Neural cell (in vitro differentiated cells): Measurements from ENCODE around the gene IMPA2. TPM values are rescaled to one million over a fixed set of nuclear protein-coding genes. Genes with fewer than 3 reads are reported as not detected.

Experiments
- H2AFZ ChIP-seq: fragments of 200-600, 300-800 bp; sonication (generic), shearing (Covaris generic); 2 replicates; pipeline ENCODE4 v1.6.0; 2014; ENCODE audit warnings: low read depth, mild to moderate bottlenecking, antibody characterized with exemption, low read length, moderate library complexity
- H3F3A ChIP-seq: fragments of 200-600 bp; shearing (Covaris generic); 2 replicates; pipeline ENCODE4 v1.6.1; 2016; ENCODE audit warnings: mild to moderate bottlenecking, moderate library complexity, mixed read lengths, antibody characterized with exemption, low read length; ENCODE audit not compliant: insufficient read depth, poor library complexity, severe bottlenecking
- H3K27ac ChIP-seq: fragments of 200-600, 300-800 bp; sonication (generic), shearing (Covaris generic); 2 replicates; pipeline ENCODE4 v1.5.1; 2014; ENCODE audit warnings: mild to moderate bottlenecking, low read length, moderate library complexity
- H3K27me3 ChIP-seq: fragments of 300-800, 200-600 bp; sonication (generic), shearing (Covaris generic); 2 replicates; pipeline ENCODE4 v1.6.0; 2014; ENCODE audit warnings: mild to moderate bottlenecking, low read depth, low read length, moderate library complexity; ENCODE audit not compliant: insufficient read depth
- H3K36me3 ChIP-seq: fragments of 300-800, 200-600 bp; sonication (generic), shearing (Covaris generic); 2 replicates; pipeline ENCODE4 v1.5.1; 2014; ENCODE audit warnings: mild to moderate bottlenecking, antibody characterized with exemption, low read length, moderate library complexity; ENCODE audit not compliant: insufficient read depth
- H3K4me2 ChIP-seq: fragments of 300-800, 200-600 bp; sonication (generic), shearing (Covaris generic); 2 replicates; pipeline ENCODE4 v1.6.0; 2014; ENCODE audit warnings: mild to moderate bottlenecking, low read length
- H3K4me3 ChIP-seq: fragments of 300-800, 200-600 bp; sonication (generic), shearing (Covaris generic); 2 replicates; pipeline ENCODE4 v1.5.1; 2014; ENCODE audit warnings: mild to moderate bottlenecking, low read length, moderate library complexity
- H3K79me2 ChIP-seq: fragments of 200-600 bp; shearing (Covaris generic); replicated peaks from 2 replicates; pipeline ENCODE4 v1.6.0; 2014; ENCODE audit warnings: mild to moderate bottlenecking, low read length, moderate library complexity; ENCODE audit not compliant: insufficient read depth
- H3K9ac ChIP-seq: fragments of 300-800, 200-600 bp; sonication (generic), shearing (Covaris generic); 2 replicates; pipeline ENCODE4 v1.6.1; 2016; ENCODE audit warnings: mild to moderate bottlenecking, low read length, mixed read lengths
- H3K9me2 ChIP-seq: fragments of 200-600 bp; shearing (Covaris generic); 2 replicates; pipeline ENCODE4 v1.6.1; 2016; ENCODE audit warnings: mild to moderate bottlenecking, low read length, mixed read lengths; ENCODE audit not compliant: insufficient read depth
- H3K9me3 ChIP-seq: fragments of 200-600, 300-800 bp; sonication (generic), shearing (Covaris generic); 2 replicates; pipeline ENCODE4 v1.6.1; 2016; ENCODE audit warnings: mild to moderate bottlenecking, mixed run types, low read length, moderate library complexity, mixed read lengths
- H4K20me1 ChIP-seq: fragments of 200-600 bp; shearing (Covaris generic); 2 replicates; pipeline ENCODE4 v1.6.1; 2016; ENCODE audit warnings: mild to moderate bottlenecking, mixed run types; ENCODE audit not compliant: insufficient read depth
- EP300 ChIP-seq: fragments of 450-650 bp; conservative IDR thresholded peaks from 2 replicates; pipeline ENCODE4 v1.6.1; 2014; ENCODE audit warnings: antibody characterized with exemption, mild to moderate bottlenecking, moderate library complexity; ENCODE audit not compliant: poor library complexity, severe bottlenecking
- MXI1 ChIP-seq: fragments of 450-650 bp; conservative IDR thresholded peaks from 2 replicates; pipeline ENCODE4 v1.6.1; 2014; ENCODE audit warnings: antibody characterized with exemption, mild to moderate bottlenecking; ENCODE audit not compliant: poor library complexity, severe bottlenecking
- SMC3 ChIP-seq: fragments of 450-650 bp; conservative IDR thresholded peaks from 2 replicates; pipeline ENCODE4 v1.6.1; 2014; ENCODE audit warnings: antibody characterized with exemption, mild to moderate bottlenecking, moderate library complexity; ENCODE audit not compliant: poor library complexity
- TAF1 ChIP-seq: IDR thresholded peaks from 2 replicates; pipeline ENCODE4 v1.6.1; 2012; ENCODE audit warnings: low read depth
- polyA plus RNA-seq: library from polyadenylated mRNA; depleted of rRNA; stranded (reverse); fragments of >200 nt; gene quantifications from 2 replicates; pipeline ENCODE4 v1.2.3, GENCODE V29; 2014
- TF ChIP-seq, protein P1 (sequence below): fragments of 450-650 bp; IDR thresholded peaks from 2 replicates; pipeline ENCODE4 v1.5.1; 2014; ENCODE audit warnings: antibody characterized with exemption, mild to moderate bottlenecking, moderate library complexity; ENCODE audit not compliant: poor library complexity, severe bottlenecking
- TF ChIP-seq, protein P2 (sequence below): IDR thresholded peaks from 2 replicates; pipeline ENCODE4 v1.6.1; 2012; ENCODE audit warnings: borderline replicate concordance

Gene IMPA2
- polyA plus RNA-seq, 1 donor from 2014 or later = 2.7 TPM

DNA sequence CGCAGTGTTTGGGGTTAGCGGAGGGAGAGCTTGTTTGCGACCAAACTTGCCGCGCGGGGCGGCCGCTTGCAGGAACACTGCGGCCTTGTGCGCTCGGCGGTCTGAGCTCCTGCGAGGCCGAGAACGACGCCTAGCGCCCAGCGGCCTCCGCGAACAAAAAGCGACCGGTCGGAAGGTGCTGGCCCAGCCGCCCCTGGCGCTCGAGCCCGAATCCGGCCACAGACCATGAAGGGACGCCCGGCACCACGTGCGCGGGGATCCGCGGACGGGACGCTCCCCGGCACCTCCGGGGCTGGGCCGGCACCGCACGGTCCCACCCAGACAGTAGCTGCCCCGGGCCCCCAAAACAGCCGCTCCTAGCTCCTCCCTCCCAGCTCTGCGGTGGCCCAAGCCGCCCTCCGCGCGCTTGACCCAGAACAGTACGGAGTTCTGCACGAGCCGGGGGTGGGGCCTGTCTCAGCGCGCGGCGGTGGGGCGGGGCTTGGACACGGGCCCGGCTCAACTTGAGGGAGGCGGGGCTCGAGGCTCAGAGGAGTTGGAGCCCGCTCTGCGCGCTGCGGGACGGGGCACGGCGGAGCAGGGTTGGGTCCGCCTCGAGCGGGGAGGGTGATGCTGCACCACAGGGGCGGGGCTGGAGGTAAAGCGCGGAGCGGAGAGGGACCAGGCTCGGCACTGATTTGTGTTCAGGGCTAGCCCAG, 664 bp upstream of the IMPA2 start:
- no peaks in the 10 kb centered on the region for H3K79me2 ChIP-seq
- no peaks in the 10 kb centered on the region for H3F3A ChIP-seq
- peak overlapping the region; percentile 76 for H3K4me3 ChIP-seq
- no peaks in the 10 kb centered on the region for H4K20me1 ChIP-seq
- no peaks in the 10 kb centered on the region for H3K9me3 ChIP-seq
- H3K4me2 ChIP-seq = no peak overlapping the region
- H3K36me3 ChIP-seq = no peaks in the 10 kb centered on the region
- H3K9ac ChIP-seq = peak overlapping the region; percentile 9
- no peak for TF ChIP-seq SMC3
- TF ChIP-seq, protein P1, sequence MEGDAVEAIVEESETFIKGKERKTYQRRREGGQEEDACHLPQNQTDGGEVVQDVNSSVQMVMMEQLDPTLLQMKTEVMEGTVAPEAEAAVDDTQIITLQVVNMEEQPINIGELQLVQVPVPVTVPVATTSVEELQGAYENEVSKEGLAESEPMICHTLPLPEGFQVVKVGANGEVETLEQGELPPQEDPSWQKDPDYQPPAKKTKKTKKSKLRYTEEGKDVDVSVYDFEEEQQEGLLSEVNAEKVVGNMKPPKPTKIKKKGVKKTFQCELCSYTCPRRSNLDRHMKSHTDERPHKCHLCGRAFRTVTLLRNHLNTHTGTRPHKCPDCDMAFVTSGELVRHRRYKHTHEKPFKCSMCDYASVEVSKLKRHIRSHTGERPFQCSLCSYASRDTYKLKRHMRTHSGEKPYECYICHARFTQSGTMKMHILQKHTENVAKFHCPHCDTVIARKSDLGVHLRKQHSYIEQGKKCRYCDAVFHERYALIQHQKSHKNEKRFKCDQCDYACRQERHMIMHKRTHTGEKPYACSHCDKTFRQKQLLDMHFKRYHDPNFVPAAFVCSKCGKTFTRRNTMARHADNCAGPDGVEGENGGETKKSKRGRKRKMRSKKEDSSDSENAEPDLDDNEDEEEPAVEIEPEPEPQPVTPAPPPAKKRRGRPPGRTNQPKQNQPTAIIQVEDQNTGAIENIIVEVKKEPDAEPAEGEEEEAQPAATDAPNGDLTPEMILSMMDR = no peak
- TF ChIP-seq, protein P2, sequence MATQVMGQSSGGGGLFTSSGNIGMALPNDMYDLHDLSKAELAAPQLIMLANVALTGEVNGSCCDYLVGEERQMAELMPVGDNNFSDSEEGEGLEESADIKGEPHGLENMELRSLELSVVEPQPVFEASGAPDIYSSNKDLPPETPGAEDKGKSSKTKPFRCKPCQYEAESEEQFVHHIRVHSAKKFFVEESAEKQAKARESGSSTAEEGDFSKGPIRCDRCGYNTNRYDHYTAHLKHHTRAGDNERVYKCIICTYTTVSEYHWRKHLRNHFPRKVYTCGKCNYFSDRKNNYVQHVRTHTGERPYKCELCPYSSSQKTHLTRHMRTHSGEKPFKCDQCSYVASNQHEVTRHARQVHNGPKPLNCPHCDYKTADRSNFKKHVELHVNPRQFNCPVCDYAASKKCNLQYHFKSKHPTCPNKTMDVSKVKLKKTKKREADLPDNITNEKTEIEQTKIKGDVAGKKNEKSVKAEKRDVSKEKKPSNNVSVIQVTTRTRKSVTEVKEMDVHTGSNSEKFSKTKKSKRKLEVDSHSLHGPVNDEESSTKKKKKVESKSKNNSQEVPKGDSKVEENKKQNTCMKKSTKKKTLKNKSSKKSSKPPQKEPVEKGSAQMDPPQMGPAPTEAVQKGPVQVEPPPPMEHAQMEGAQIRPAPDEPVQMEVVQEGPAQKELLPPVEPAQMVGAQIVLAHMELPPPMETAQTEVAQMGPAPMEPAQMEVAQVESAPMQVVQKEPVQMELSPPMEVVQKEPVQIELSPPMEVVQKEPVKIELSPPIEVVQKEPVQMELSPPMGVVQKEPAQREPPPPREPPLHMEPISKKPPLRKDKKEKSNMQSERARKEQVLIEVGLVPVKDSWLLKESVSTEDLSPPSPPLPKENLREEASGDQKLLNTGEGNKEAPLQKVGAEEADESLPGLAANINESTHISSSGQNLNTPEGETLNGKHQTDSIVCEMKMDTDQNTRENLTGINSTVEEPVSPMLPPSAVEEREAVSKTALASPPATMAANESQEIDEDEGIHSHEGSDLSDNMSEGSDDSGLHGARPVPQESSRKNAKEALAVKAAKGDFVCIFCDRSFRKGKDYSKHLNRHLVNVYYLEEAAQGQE = no peak
- no peak for TF ChIP-seq MXI1
- TF ChIP-seq EP300 = no peak
- TF ChIP-seq TAF1 = no peak
- H2AFZ ChIP-seq = peak overlapping the region; percentile 27
- no peak overlapping the region for H3K27ac ChIP-seq
- H3K9me2 ChIP-seq = no peaks in the 10 kb centered on the region
- peaks cover 32% of the 10 kb centered on the region for H3K27me3 ChIP-seq

GRCh38 chr18:11981543-11982366, 448 bp downstream of the IMPA2 start:
- Histone ChIP-seq H3K27ac (no peak overlapping the region), H2AFZ (no peak overlapping the region), H4K20me1 (no peaks in the 10 kb centered on the region), H3K9me2 (no peaks in the 10 kb centered on the region), H3K79me2 (no peaks in the 10 kb centered on the region), H3K4me3 (peak overlapping the region; percentile 76), H3K36me3 (no peaks in the 10 kb centered on the region), H3K9ac (peak overlapping the region; percentile 50), H3K4me2 (peak overlapping the region; percentile 60), H3F3A (no peaks in the 10 kb centered on the region), H3K9me3 (no peaks in the 10 kb centered on the region), H3K27me3 (peaks cover 32% of the 10 kb centered on the region)
- TF ChIP-seq, protein P2 = no peak
- peak; percentile 36 for TF ChIP-seq MXI1
